Smooth muscle cell (in vitro differentiated cells): Measurements from ENCODE around the gene CCDC24. TPM values are rescaled to one million over a fixed set of nuclear protein-coding genes. Genes with fewer than 3 reads are reported as not detected.
A peak's percentile ranks its signal among the peaks of the same experiment; 100 is the strongest.

ENCODE experiments used
- DNase-seq: peaks from one replicate; lab custom pipeline; 2025; ENCODE audit not compliant: unreplicated experiment; lab: John Stamatoyannopoulos, UW
- H2AFZ ChIP-seq: fragments of 200-600 bp; sonication (generic); 2 replicates; pipeline ENCODE4 v1.6.0; 2016; ENCODE audit warnings: antibody characterized with exemption, low read depth, mild to moderate bottlenecking
- H3F3A ChIP-seq: fragments of 200-600 bp; sonication (generic); 2 replicates; pipeline ENCODE4 v1.6.0; 2017; ENCODE audit warnings: antibody characterized with exemption, low read depth
- H3K27ac ChIP-seq: fragments of 200-600 bp; sonication (generic); 2 replicates; pipeline ENCODE4 v1.5.1; 2016; ENCODE audit warnings: low read depth, mild to moderate bottlenecking
- H3K27me3 ChIP-seq: fragments of 200-600 bp; sonication (generic); 2 replicates; pipeline ENCODE4 v1.6.1; 2016; ENCODE audit warnings: low read depth, mild to moderate bottlenecking
- H3K36me3 ChIP-seq: fragments of 200-600 bp; sonication (generic); 2 replicates; pipeline ENCODE4 v1.5.1; 2016; ENCODE audit warnings: low read depth
- H3K4me1 ChIP-seq: fragments of 200-600 bp; sonication (generic); 2 replicates; pipeline ENCODE4 v1.5.1; 2016; ENCODE audit warnings: low read depth
- H3K4me2 ChIP-seq: fragments of 200-600 bp; sonication (generic); 2 replicates; pipeline ENCODE4 v1.6.0; 2016; ENCODE audit warnings: mild to moderate bottlenecking
- H3K4me3 ChIP-seq: fragments of 200-600 bp; sonication (generic); 2 replicates; pipeline ENCODE4 v1.5.1; 2016; ENCODE audit warnings: mild to moderate bottlenecking
- H3K79me2 ChIP-seq: fragments of 200-600 bp; sonication (generic); 2 replicates; pipeline ENCODE4 v1.6.0; 2016; ENCODE audit warnings: low read depth, mild to moderate bottlenecking
- H3K9ac ChIP-seq: fragments of 200-600 bp; sonication (generic); 2 replicates; pipeline ENCODE4 v1.6.0; 2016; ENCODE audit warnings: low read depth
- H3K9me3 ChIP-seq: fragments of 200-600 bp; sonication (generic); replicated peaks from 2 replicates; pipeline ENCODE4 v1.5.1; 2016; ENCODE audit warnings: low read depth
- H4K20me1 ChIP-seq: fragments of 200-600 bp; sonication (generic); 2 replicates; pipeline ENCODE4 v1.6.0; 2016; ENCODE audit warnings: low read depth
- WGBS: methylation state at CpG from one replicate; pipeline ENCODE4 v1.1.7; 2016; ENCODE audit warnings: low lambda C conversion rate; 5-methylcytosine and 5-hydroxymethylcytosine counted together
- polyA plus RNA-seq: library from polyadenylated mRNA; unstranded; fragments of >200 nt; fragmentation: Nextera tagmentation; extraction: Ambion mirVana; gene quantifications from 2 replicates; pipeline ENCODE4 v1.2.1, GENCODE V29; 2016
- total RNA-seq: library from RNA; depleted of rRNA; stranded (reverse); fragments of >200 nt; gene quantifications from 2 replicates; pipeline ENCODE4 v1.2.3, GENCODE V29; 2014
- TF ChIP-seq, protein P1 (sequence below): fragments of 200-600 bp; sonication (generic); IDR thresholded peaks from 2 replicates; pipeline ENCODE4 v1.5.1; 2017; ENCODE audit warnings: borderline replicate concordance, mild to moderate bottlenecking, antibody characterized with exemption; ENCODE audit not compliant: insufficient read depth, poor library complexity, severe bottlenecking

The CCDC24 gene
- total and polyA plus RNA-seq, 2 experiments from 2014 or later = 6.5 to 11.4 TPM

DNA sequence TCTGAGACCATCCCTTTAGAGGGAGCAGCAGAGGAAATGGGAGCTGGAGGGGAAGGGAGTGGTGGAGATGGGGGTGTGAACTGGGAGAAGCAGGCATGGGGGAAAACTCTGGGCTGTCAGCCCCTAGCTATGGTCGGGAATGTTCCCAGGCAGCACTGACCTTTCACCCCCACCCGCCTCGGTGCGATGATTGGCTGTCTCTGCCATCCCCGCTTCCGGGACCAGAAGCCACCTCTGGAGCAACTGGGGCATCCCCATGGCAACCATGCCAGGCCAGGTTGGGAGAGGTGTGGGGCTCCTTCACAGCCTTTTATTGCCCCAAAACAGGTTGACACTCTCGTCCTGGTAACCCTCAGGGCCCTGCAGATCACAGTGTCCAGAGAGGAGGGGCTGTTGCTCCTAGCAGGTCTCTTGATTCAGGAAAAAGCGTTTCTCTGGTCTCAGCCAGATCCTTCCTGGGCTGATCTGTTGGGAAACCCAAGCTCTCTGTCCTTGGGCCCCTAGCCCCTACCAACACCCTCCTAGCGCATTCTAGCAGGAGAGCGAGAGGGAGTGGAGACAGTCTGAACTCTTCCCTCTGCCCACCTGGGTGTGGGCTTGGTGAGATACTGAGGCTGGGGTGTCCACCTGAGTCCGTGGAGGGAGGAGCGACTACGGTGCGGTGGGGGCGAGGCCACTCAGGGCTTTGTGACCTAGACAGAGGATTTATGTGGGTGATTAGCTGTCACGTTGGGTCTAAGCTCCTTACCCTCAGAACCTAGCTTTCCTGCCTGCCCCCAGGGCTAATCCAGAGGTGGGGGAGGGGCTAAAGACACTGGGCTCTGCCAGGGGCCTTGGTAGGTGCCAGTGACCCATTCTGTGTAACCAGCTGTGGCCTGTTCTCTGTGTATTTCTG is 52.0 kb downstream of the CCDC24 start:
- peaks cover 6% of the 10 kb centered on the region for H3K4me1 ChIP-seq
- peaks cover 7% of the 10 kb centered on the region for H3F3A ChIP-seq
- no peak overlapping the region for H2AFZ ChIP-seq
- no peaks in the 10 kb centered on the region for H3K9me3 ChIP-seq
- H3K9ac ChIP-seq = peak overlapping the region; percentile 35
- peak overlapping the region; percentile 18 for H3K4me2 ChIP-seq
- no peak for DNase-seq
- 80% methylated on average over 16 of the region's 16 CpGs for WGBS
- H3K27me3 ChIP-seq = no peaks in the 10 kb centered on the region
- H3K36me3 ChIP-seq = no peaks in the 10 kb centered on the region
- no peaks in the 10 kb centered on the region for H3K79me2 ChIP-seq
- peak overlapping the region; percentile 60 for H3K27ac ChIP-seq
- TF ChIP-seq, protein P1, sequence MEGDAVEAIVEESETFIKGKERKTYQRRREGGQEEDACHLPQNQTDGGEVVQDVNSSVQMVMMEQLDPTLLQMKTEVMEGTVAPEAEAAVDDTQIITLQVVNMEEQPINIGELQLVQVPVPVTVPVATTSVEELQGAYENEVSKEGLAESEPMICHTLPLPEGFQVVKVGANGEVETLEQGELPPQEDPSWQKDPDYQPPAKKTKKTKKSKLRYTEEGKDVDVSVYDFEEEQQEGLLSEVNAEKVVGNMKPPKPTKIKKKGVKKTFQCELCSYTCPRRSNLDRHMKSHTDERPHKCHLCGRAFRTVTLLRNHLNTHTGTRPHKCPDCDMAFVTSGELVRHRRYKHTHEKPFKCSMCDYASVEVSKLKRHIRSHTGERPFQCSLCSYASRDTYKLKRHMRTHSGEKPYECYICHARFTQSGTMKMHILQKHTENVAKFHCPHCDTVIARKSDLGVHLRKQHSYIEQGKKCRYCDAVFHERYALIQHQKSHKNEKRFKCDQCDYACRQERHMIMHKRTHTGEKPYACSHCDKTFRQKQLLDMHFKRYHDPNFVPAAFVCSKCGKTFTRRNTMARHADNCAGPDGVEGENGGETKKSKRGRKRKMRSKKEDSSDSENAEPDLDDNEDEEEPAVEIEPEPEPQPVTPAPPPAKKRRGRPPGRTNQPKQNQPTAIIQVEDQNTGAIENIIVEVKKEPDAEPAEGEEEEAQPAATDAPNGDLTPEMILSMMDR = no peak
- no peaks in the 10 kb centered on the region for H4K20me1 ChIP-seq
- H3K4me3 ChIP-seq = no peak overlapping the region

DNA sequence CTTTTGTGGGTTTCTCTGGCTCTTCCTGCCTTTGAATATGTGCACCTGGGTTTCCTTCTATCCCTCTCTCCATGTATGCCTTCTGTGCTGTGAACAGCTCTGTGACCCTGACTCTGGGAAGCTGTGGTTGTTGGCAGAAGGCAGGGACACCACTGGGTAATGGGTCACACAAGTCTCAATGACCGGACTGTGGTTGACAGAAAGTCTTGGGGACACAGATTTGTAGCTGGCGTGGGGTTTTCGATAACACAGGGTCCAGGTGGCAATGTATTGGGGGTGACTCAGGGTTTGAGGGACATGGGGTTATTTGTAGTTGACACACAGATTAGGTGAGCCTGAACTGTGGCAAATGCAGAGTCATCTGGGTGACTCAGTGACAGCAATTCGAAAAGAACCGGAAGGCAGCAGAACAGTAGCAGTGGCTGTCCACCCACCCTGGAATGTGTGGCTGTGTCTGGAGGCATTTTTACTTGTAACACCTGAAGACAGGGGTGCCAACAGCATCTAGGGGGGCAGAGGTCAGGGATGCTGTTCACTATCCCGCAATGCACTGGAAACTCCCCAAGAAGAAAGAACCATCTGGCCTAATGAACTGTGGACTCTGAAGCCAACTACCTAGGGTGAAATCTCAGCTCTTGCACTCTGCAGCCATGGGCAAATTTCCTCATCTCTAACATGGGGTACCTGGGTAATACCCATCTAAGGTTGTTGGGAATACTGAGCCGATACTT is 52.8 kb downstream of the CCDC24 start:
- H2AFZ ChIP-seq = no peak overlapping the region
- WGBS = 73% methylated on average over 7 of the region's 7 CpGs
- peak overlapping the region; percentile 35 for H3K9ac ChIP-seq
- TF ChIP-seq, protein P1 = no peak
- no peak overlapping the region for H3K4me3 ChIP-seq
- peak overlapping the region; percentile 18 for H3K4me2 ChIP-seq
- DNase-seq = no peak
- H3K27me3 ChIP-seq = no peaks in the 10 kb centered on the region
- no peaks in the 10 kb centered on the region for H4K20me1 ChIP-seq
- peaks cover 6% of the 10 kb centered on the region for H3K4me1 ChIP-seq
- no peaks in the 10 kb centered on the region for H3K9me3 ChIP-seq
- H3K36me3 ChIP-seq = no peaks in the 10 kb centered on the region
- H3K27ac ChIP-seq = peak overlapping the region; percentile 60
- peaks cover 7% of the 10 kb centered on the region for H3F3A ChIP-seq
- no peaks in the 10 kb centered on the region for H3K79me2 ChIP-seq

GRCh38 chr1:44045064-44045463 is 53.7 kb downstream of the CCDC24 start:
- Histone ChIP-seq H3K27me3 (no peaks in the 10 kb centered on the region), H3K27ac (no peak overlapping the region), H3K4me1 (peaks cover 9% of the 10 kb centered on the region), H4K20me1 (no peaks in the 10 kb centered on the region), H2AFZ (no peak overlapping the region), H3K79me2 (no peaks in the 10 kb centered on the region), H3K36me3 (no peaks in the 10 kb centered on the region), H3K4me3 (no peak overlapping the region), H3K4me2 (no peak overlapping the region), H3K9me3 (no peaks in the 10 kb centered on the region), H3F3A (peaks cover 7% of the 10 kb centered on the region), H3K9ac (no peak overlapping the region)
- TF ChIP-seq, protein P1 = no peak
- WGBS = 85% methylated on average over 9 of the region's 9 CpGs
- no peak for DNase-seq

Other genes starting within 250 kb of the CCDC24 start
- 0.36 TPM in 1 of 2 replicates, not detected in the other for gene ARTN, start 57.8 kb upstream of the CCDC24 start, total RNA-seq
- 0.27 and 0.34 TPM in 2 replicates for gene ARTN, start 57.8 kb upstream of the CCDC24 start, polyA plus RNA-seq
- 10.4 and 11.2 TPM in 2 replicates for gene IPO13, start 44.6 kb upstream of the CCDC24 start, total RNA-seq
- 19.3 and 21.2 TPM in 2 replicates for gene IPO13, start 44.6 kb upstream of the CCDC24 start, polyA plus RNA-seq
- gene DPH2, start 21.6 kb upstream of the CCDC24 start, total RNA-seq = 9.8 and 23.5 TPM in 2 replicates
- gene DPH2, start 21.6 kb upstream of the CCDC24 start, polyA plus RNA-seq = 20.3 and 26.5 TPM in 2 replicates
- 95.3 and 106 TPM in 2 replicates for gene ATP6V0B, start 16.6 kb upstream of the CCDC24 start, total RNA-seq
- gene ATP6V0B, start 16.6 kb upstream of the CCDC24 start, polyA plus RNA-seq = 203 and 222 TPM in 2 replicates
- gene B4GALT2, start 12.4 kb upstream of the CCDC24 start, total RNA-seq = 52.4 and 67.0 TPM in 2 replicates
- 113 and 135 TPM in 2 replicates for gene B4GALT2, start 12.4 kb upstream of the CCDC24 start, polyA plus RNA-seq
- 10.2 and 13.7 TPM in 2 replicates for gene SLC6A9, start 39.9 kb downstream of the CCDC24 start, total RNA-seq
- gene SLC6A9, start 39.9 kb downstream of the CCDC24 start, polyA plus RNA-seq = 14.9 and 25.8 TPM in 2 replicates
- 0.04 TPM in 1 of 2 replicates, not detected in the other for gene KLF17, start 127.2 kb downstream of the CCDC24 start, total RNA-seq
- gene KLF17, start 127.2 kb downstream of the CCDC24 start, polyA plus RNA-seq = not detected in 2 replicates
- gene KLF18, start 150.0 kb downstream of the CCDC24 start, total RNA-seq = 0.67 TPM in 1 of 2 replicates, not detected in the other
- not detected in 2 replicates for gene KLF18, start 150.0 kb downstream of the CCDC24 start, polyA plus RNA-seq
- 17.9 and 22.7 TPM in 2 replicates for gene DMAP1, start 221.9 kb downstream of the CCDC24 start, total RNA-seq
- 34.8 and 45.0 TPM in 2 replicates for gene DMAP1, start 221.9 kb downstream of the CCDC24 start, polyA plus RNA-seq